DOHH2 (cell line): ENCODE data around the gene TTC16.

Experiments used
- CTCF ChIP-seq: fragments of 200-600 bp; sonication (generic); IDR thresholded peaks from one replicate; pipeline ENCODE4 v1.5.1; 2014; ENCODE audit warnings: antibody characterized with exemption, mild to moderate bottlenecking, low read depth, low read length; ENCODE audit not compliant: poor library complexity, severe bottlenecking
- EZH2phosphoT487 ChIP-seq: fragments of 200-600 bp; sonication (generic); IDR thresholded peaks from 2 replicates; pipeline ENCODE4 v1.6.1; 2017; ENCODE audit warnings: borderline replicate concordance, mild to moderate bottlenecking, antibody characterized with exemption, low read length, moderate library complexity, mixed read lengths

DNA sequence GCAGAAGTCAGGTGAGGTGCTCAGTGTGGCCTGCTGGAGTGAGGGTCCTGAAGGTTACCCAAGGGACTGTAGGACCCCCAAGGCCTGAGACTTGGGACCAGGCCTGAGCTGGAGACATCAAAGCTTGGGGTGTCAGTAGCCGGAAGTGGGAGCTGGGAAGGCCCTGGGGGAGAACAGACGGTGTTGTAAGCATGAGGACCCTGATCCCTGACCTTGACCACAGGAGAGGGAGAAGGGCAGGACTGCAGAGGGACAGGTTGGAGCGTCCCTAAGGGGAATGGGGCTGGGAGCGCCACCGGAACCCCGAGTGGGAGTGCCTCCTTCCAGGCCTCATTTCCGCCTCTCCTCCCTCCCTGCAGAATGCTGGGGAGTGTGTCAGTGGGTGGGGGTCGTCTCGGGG is 533 bp downstream of the TTC16 start:
- TF ChIP-seq CTCF = no peak
- no peak for TF ChIP-seq EZH2phosphoT487
